Measurements from ENCODE around the gene SLC35E4.

GRCh38 chr22:30652852-30653251, 17.3 kb downstream of the SLC35E4 start:
- TF ChIP-seq POLR2A (IDR thresholded peaks at IDR 0.05) (no peak), CTCF (IDR thresholded peaks at IDR 0.05) (no peak)

All from uterus (tissue), 2 donors.